ENCODE data around the gene CPEB2.

CPEB2 gene

DNA sequence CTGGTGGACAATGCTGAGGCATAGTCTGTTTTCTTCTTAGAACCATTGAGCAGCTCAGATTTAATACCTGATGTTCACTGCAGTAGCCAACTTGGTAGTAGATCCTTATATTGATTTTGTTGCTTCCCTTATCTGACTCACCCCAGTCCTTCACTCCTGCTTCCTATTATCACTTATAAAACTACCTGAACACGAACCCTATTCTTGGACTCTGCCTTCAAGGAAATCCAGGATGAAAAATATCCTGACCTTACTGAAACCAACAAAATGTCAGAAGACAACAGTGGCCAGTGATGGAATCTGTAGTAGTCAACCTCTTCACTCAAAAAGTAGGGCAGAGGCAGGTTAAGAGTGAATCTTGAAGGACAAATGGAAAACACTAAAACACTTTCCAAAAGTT is 98.1 kb downstream of the CPEB2 start:
- Histone ChIP-seq H3K27ac (no peak overlapping the region), H3K9me3 (ENCODE audit: severe bottlenecking) (no peaks in the 10 kb centered on the region)

DNA sequence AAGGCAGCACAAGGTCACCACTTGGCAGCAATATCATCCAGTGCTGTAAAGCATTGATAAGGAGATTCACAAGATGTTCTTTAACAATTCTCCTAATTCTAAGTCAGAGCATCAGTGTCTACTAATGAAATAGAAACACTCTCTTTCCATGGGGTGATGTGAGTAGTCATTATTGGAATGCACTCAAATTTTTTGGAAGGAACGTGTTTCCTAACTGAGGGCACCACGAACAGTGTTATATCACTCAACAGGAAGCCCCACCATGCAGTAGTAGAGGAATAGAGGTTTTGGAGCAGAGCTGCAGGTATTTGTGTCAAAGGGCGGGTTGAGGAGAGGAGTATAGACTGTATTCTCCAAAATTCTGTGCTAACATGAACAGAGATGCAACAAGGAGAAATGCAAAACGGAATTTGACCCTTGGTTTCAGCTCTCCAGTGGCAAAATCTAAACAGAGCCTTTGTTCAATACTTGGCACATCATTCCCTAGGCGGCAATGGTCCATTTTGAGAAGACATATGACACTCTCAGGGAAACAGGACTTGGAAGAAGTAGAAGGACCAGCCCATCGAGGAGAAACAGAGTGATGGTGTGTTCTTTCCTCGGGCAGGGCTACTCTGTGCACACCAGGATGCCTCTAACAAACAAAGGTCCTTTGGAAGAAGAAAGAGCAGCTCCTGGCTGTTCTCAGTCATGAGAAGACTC is 98.9 kb downstream of the CPEB2 start:
- H3K27me3 ChIP-seq (ENCODE audit: insufficient read depth, low read depth, severe bottlenecking): no peaks in the 10 kb centered on the region
- DNase-seq: no peak

More for the DNA sequence above, 98.1 kb downstream of the CPEB2 start:
- no peak for DNase-seq
- no peak overlapping the region for H3K4me3 ChIP-seq (ENCODE audit: low read depth, low read length)
- no peaks in the 10 kb centered on the region for H3K27me3 ChIP-seq (ENCODE audit: insufficient read depth, low read depth, severe bottlenecking)
- TF ChIP-seq, protein P1, sequence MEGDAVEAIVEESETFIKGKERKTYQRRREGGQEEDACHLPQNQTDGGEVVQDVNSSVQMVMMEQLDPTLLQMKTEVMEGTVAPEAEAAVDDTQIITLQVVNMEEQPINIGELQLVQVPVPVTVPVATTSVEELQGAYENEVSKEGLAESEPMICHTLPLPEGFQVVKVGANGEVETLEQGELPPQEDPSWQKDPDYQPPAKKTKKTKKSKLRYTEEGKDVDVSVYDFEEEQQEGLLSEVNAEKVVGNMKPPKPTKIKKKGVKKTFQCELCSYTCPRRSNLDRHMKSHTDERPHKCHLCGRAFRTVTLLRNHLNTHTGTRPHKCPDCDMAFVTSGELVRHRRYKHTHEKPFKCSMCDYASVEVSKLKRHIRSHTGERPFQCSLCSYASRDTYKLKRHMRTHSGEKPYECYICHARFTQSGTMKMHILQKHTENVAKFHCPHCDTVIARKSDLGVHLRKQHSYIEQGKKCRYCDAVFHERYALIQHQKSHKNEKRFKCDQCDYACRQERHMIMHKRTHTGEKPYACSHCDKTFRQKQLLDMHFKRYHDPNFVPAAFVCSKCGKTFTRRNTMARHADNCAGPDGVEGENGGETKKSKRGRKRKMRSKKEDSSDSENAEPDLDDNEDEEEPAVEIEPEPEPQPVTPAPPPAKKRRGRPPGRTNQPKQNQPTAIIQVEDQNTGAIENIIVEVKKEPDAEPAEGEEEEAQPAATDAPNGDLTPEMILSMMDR (IDR thresholded peaks at IDR 0.05; ENCODE audit: low read depth, low read length): no peak
- no peaks in the 10 kb centered on the region for H3K36me3 ChIP-seq

DNA sequence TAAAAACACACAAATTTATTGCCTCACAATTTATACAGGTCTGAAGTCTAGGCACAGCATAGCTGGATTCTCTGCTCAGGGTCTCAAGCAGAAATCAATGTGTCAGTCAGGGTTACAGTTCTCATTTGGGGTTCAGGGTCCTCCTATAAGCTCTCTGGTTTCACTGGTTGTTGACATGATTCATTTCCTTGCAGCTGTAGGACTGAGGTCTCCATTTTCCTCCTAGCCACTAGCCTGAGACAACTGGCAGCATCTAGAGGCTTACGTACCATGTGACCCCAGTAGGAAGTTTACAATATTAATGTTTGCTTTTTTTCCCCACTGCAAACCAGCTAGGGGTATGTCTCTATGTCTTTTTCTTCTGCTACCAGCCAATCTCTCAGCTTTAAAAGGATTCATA is 102.5 kb downstream of the CPEB2 start:
- TF ChIP-seq, protein P1 (IDR thresholded peaks at IDR 0.05; ENCODE audit: low read depth, low read length): no peak
- no peaks in the 10 kb centered on the region for H3K9me3 ChIP-seq (ENCODE audit: severe bottlenecking)
- no peak overlapping the region for H3K27ac ChIP-seq

More for the DNA sequence above, 98.9 kb downstream of the CPEB2 start:
- no peaks in the 10 kb centered on the region for H3K9me3 ChIP-seq (ENCODE audit: severe bottlenecking)
- H3K27ac ChIP-seq: no peak overlapping the region
- TF ChIP-seq, protein P1 (IDR thresholded peaks at IDR 0.05; ENCODE audit: low read depth, low read length): no peak
- H3K36me3 ChIP-seq: no peaks in the 10 kb centered on the region
- no peak overlapping the region for H3K4me3 ChIP-seq (ENCODE audit: low read depth, low read length)

DNA sequence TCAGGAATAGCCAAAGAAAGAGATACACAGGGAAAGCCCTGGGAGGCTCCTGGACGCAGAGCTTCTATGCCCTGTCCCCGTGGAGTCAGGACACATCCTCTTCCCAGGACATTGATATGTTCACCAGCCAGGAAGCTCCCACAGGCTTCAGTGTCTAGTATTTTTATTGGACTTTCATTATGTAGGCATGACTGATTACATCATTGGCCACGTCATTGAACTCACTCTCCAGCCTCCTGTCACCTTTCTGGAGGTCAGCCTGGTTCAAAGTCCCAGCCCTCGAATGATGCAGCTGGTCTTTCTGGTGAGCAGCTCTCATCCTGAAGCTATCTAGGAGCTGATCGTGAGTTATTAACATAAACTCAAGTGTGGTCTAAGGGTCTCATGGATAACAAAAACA is 104.1 kb downstream of the CPEB2 start:
- no peak for DNase-seq
- no peaks in the 10 kb centered on the region for H3K27me3 ChIP-seq (ENCODE audit: insufficient read depth, low read depth, severe bottlenecking)
- no peak overlapping the region for H3K27ac ChIP-seq
- H3K36me3 ChIP-seq: no peaks in the 10 kb centered on the region
- TF ChIP-seq, protein P1 (IDR thresholded peaks at IDR 0.05; ENCODE audit: low read depth, low read length): no peak
- no peak overlapping the region for H3K4me3 ChIP-seq (ENCODE audit: low read depth, low read length)
- H3K9me3 ChIP-seq (ENCODE audit: severe bottlenecking): no peaks in the 10 kb centered on the region

More for the DNA sequence above, 102.5 kb downstream of the CPEB2 start:
- H3K4me3 ChIP-seq (ENCODE audit: low read depth, low read length): no peak overlapping the region
- no peaks in the 10 kb centered on the region for H3K36me3 ChIP-seq
- H3K27me3 ChIP-seq (ENCODE audit: insufficient read depth, low read depth, severe bottlenecking): no peaks in the 10 kb centered on the region
- no peak for DNase-seq

DNA sequence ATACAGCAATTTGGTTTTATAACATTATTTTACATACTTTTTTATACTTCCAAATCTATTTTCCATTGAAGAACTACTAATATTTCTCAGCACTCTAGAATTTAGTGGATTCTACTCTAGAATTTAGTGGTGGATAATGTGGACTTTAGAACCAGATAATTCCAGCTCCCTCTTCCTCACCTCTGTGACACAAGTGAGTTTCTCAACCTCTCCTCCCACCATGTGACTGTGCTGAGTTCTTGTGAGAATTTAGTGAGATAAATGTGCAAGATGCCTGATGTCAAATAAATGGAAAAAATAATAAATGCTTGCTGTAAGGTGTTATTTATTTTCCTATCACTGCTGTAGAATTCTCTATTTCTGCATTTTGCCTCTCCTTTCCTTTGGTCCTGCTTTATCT is 107.3 kb downstream of the CPEB2 start:
- Histone ChIP-seq H3K27ac (no peak overlapping the region), H3K9me3 (ENCODE audit: severe bottlenecking) (no peaks in the 10 kb centered on the region), H3K27me3 (ENCODE audit: insufficient read depth, low read depth, severe bottlenecking) (no peaks in the 10 kb centered on the region), H3K4me3 (ENCODE audit: low read depth, low read length) (no peak overlapping the region), H3K36me3 (no peaks in the 10 kb centered on the region)
- TF ChIP-seq, protein P1 (IDR thresholded peaks at IDR 0.05; ENCODE audit: low read depth, low read length): no peak
- DNase-seq: no peak

DNA sequence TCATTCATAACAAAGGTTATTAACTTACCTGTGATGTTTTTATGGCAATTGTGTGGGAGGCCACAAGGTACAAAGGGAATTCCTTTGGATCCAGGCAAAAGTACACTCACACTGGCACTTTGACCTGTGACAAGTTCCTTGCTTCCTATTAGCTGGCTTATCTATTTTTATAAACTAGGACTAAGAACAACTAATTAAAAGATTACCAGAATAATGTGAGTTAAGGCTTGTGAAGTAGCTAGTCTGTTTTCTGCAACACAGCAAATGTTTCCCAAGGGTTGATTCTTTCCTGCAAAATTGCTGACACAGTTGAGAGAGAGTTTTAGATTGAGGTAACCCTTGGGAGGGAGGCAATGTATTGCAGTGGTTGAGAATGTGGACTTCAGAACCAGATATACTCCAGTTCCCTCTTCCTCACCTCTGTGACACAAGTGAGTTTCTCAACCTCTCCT is 107.9 kb downstream of the CPEB2 start:
- DNase-seq: no peak
- TF ChIP-seq, protein P1 (IDR thresholded peaks at IDR 0.05; ENCODE audit: low read depth, low read length): no peak
- H3K36me3 ChIP-seq: no peaks in the 10 kb centered on the region

More for the DNA sequence above, 107.9 kb downstream of the CPEB2 start:
- H3K27ac ChIP-seq: no peak overlapping the region
- no peaks in the 10 kb centered on the region for H3K27me3 ChIP-seq (ENCODE audit: insufficient read depth, low read depth, severe bottlenecking)
- no peak overlapping the region for H3K4me3 ChIP-seq (ENCODE audit: low read depth, low read length)
- no peaks in the 10 kb centered on the region for H3K9me3 ChIP-seq (ENCODE audit: severe bottlenecking)

Measured in WERI-Rb-1 (cell line).